IPS-15b (cell line): Measurements from ENCODE around the gene DDX47.
A peak's percentile ranks its signal among the peaks of the same experiment; 100 is the strongest.
"Not testable (repeated sequence)": the region's sequence is repeated elsewhere in the genome, so short reads cannot be mapped to it uniquely, and the experiment has no call there.

Experiments used
- H3K27me3 ChIP-seq: one replicate; pipeline ENCODE4 v1.6.1; 2013; ENCODE audit warnings: low read length; ENCODE audit not compliant: control insufficient read depth, insufficient read depth
- H3K36me3 ChIP-seq: one replicate; pipeline ENCODE4 v1.6.1; 2013; ENCODE audit warnings: low read length; ENCODE audit not compliant: control insufficient read depth, insufficient read depth
- H3K4me1 ChIP-seq: one replicate; pipeline ENCODE4 v1.6.1; 2013; ENCODE audit warnings: mild to moderate bottlenecking, low read length; ENCODE audit not compliant: control insufficient read depth, insufficient read depth
- H3K4me3 ChIP-seq: one replicate; pipeline ENCODE4 v1.5.1; 2013; ENCODE audit warnings: low read depth, low read length
- H3K9ac ChIP-seq: one replicate; pipeline ENCODE4 v1.6.1; 2013; ENCODE audit warnings: low read depth, mild to moderate bottlenecking, low read length
- H3K9me3 ChIP-seq: one replicate; pipeline ENCODE4 v1.6.1; 2013; ENCODE audit warnings: mild to moderate bottlenecking, low read length; ENCODE audit not compliant: control insufficient read depth, insufficient read depth

DDX47 gene

GRCh38 chr12:12836571-12836970 is 23.4 kb downstream of the DDX47 start:
- Histone ChIP-seq H3K9ac (no peak overlapping the region), H3K27me3 (no peaks in the 10 kb centered on the region), H3K4me1 (peaks cover 4% of the 10 kb centered on the region), H3K4me3 (no peak overlapping the region), H3K9me3 (no peaks in the 10 kb centered on the region), H3K36me3 (peaks cover 2% of the 10 kb centered on the region)

GRCh38 chr12:12837025-12837812 is 24.1 kb downstream of the DDX47 start:
- no peaks in the 10 kb centered on the region for H3K27me3 ChIP-seq
- no peaks in the 10 kb centered on the region for H3K36me3 ChIP-seq
- H3K9ac ChIP-seq, result no peak overlapping the region
- peaks cover 4% of the 10 kb centered on the region for H3K4me1 ChIP-seq
- H3K4me3 ChIP-seq, result peak overlapping the region; percentile 7
- H3K9me3 ChIP-seq, result no peaks in the 10 kb centered on the region

DNA sequence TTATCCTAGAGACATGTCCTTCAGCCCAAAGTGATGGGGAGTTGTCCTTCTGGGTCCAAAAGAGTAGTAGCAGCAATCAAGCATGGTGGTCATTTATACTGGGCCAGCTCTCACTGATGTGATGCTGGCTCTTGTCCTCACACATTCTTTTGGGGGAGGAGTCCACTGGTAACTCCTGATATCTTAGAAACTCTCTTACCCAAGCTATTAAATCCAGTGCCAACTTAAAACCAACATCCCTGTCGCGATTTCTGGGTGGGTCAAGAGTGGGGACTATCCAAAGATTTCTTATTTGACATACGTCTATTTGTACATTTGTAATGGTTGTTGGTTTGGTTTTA is 24.6 kb downstream of the DDX47 start:
- Histone ChIP-seq H3K36me3 (no peaks in the 10 kb centered on the region), H3K4me3 (no peak overlapping the region), H3K9me3 (no peaks in the 10 kb centered on the region), H3K4me1 (peaks cover 4% of the 10 kb centered on the region), H3K9ac (no peak overlapping the region), H3K27me3 (no peaks in the 10 kb centered on the region)

- H3K36me3 ChIP-seq, result no peaks in the 10 kb centered on the region
- no peak overlapping the region for H3K9ac ChIP-seq
- H3K4me3 ChIP-seq, result no peak overlapping the region
- H3K4me1 ChIP-seq, result peaks cover 4% of the 10 kb centered on the region
- no peaks in the 10 kb centered on the region for H3K27me3 ChIP-seq
- H3K9me3 ChIP-seq, result no peaks in the 10 kb centered on the region
Measured at GRCh38 chr12:12839003-12839395, 25.9 kb downstream of the DDX47 start.

- not testable (repeated sequence) for H3K9ac ChIP-seq, H3K27me3 ChIP-seq, H3K4me3 ChIP-seq, H3K9me3 ChIP-seq, H3K36me3 ChIP-seq, H3K4me1 ChIP-seq
Measured at GRCh38 chr12:12839439-12839838, 26.3 kb downstream of the DDX47 start.

- H3K4me3 ChIP-seq, result no peak overlapping the region
- no peaks in the 10 kb centered on the region for H3K27me3 ChIP-seq
- no peaks in the 10 kb centered on the region for H3K9me3 ChIP-seq
- H3K4me1 ChIP-seq, result peaks cover 4% of the 10 kb centered on the region
- H3K36me3 ChIP-seq, result no peaks in the 10 kb centered on the region
- H3K9ac ChIP-seq, result no peak overlapping the region
Measured at GRCh38 chr12:12839873-12840579, 26.9 kb downstream of the DDX47 start.

GRCh38 chr12:12840580-12840899 is 27.4 kb downstream of the DDX47 start:
- no peaks in the 10 kb centered on the region for H3K9me3 ChIP-seq
- H3K4me1 ChIP-seq, result peaks cover 4% of the 10 kb centered on the region
- no peak overlapping the region for H3K9ac ChIP-seq

DNA sequence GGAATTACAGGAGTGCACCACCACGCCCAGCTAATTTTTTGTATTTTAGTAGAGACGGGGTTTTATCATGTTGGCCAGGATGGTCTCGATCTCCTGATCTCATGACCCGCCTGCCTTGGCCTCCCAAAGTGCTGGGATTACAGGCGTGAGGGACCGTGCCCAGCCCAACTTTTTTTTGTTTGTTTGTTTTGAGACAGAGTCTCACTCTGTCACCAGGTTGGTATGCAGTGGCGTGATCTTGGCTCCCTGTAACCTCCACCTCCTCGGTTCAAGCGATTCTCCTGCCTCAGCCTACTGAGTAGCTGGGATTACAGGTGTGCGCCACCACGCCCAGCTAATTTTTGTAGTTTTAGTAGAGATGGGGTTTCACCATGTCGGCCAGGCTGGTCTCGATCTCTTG is 28.3 kb downstream of the DDX47 start:
- not testable (repeated sequence) for H3K36me3 ChIP-seq, H3K9me3 ChIP-seq, H3K9ac ChIP-seq, H3K27me3 ChIP-seq, H3K4me1 ChIP-seq, H3K4me3 ChIP-seq

More at GRCh38 chr12:12840580-12840899, 27.4 kb downstream of the DDX47 start:
- Histone ChIP-seq H3K4me3 (no peak overlapping the region), H3K27me3 (no peaks in the 10 kb centered on the region), H3K36me3 (no peaks in the 10 kb centered on the region)

- no peak overlapping the region for H3K4me3 ChIP-seq
- no peak overlapping the region for H3K9ac ChIP-seq
- no peaks in the 10 kb centered on the region for H3K9me3 ChIP-seq
- H3K4me1 ChIP-seq, result no peaks in the 10 kb centered on the region
- no peaks in the 10 kb centered on the region for H3K27me3 ChIP-seq
- peaks cover 1% of the 10 kb centered on the region for H3K36me3 ChIP-seq
Measured at GRCh38 chr12:12845794-12846243, 32.7 kb downstream of the DDX47 start.

- not testable (repeated sequence) for H3K9me3 ChIP-seq, H3K36me3 ChIP-seq, H3K4me3 ChIP-seq, H3K4me1 ChIP-seq, H3K9ac ChIP-seq, H3K27me3 ChIP-seq
Measured at GRCh38 chr12:12846780-12847179, 33.6 kb downstream of the DDX47 start.

DNA sequence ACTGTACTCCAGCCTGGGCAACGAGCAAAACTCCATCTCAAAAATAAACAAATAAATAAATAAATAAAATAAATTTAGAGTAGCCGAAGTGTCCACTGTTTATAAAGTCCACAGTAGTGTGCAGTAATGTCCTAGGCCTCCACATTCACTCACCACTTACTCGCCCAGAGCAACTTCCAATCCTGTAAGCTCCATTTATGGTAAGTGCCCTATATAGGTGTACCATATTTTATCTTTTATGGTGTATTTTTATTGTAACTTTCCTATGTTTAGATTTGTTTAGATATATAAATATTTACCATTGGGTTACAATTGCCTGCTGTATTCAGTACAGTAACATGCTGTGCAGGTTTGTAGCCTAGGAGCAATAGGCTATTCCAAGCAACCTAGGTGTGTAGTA is 40.3 kb downstream of the DDX47 start:
- no peaks in the 10 kb centered on the region for H3K27me3 ChIP-seq
- H3K9ac ChIP-seq, result no peak overlapping the region
- H3K9me3 ChIP-seq, result no peaks in the 10 kb centered on the region
- H3K4me3 ChIP-seq, result no peak overlapping the region
- H3K36me3 ChIP-seq, result peaks cover 3% of the 10 kb centered on the region
- H3K4me1 ChIP-seq, result no peaks in the 10 kb centered on the region

- no peaks in the 10 kb centered on the region for H3K36me3 ChIP-seq
- H3K9ac ChIP-seq, result no peak overlapping the region
- no peak overlapping the region for H3K4me3 ChIP-seq
- peaks cover 2% of the 10 kb centered on the region for H3K4me1 ChIP-seq
- H3K27me3 ChIP-seq, result no peaks in the 10 kb centered on the region
- no peaks in the 10 kb centered on the region for H3K9me3 ChIP-seq
Measured at GRCh38 chr12:12859690-12860089, 46.5 kb downstream of the DDX47 start.
